ENCODE measurements around the gene NBEA.

NBEA gene

DNA sequence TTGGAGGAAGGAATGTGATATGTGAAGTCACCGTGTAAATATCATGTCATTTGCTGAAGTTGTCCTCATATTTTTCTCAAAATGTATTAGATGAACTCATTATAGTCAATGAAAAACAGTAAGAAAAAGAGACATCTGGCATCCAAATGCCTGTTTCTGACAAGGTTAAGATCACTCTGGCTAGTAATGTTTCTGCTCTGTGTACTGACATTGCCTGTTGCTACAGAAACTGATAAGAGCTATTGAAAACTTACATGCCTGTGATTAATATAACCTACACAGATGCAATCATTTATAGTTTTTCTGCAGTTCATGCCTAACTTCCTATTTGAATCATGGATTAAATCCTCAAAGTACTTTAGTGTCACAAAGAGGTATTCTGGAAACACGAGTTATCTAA lies 249.8 kb downstream of the NBEA start:
- no peak for DNase-seq

DNA sequence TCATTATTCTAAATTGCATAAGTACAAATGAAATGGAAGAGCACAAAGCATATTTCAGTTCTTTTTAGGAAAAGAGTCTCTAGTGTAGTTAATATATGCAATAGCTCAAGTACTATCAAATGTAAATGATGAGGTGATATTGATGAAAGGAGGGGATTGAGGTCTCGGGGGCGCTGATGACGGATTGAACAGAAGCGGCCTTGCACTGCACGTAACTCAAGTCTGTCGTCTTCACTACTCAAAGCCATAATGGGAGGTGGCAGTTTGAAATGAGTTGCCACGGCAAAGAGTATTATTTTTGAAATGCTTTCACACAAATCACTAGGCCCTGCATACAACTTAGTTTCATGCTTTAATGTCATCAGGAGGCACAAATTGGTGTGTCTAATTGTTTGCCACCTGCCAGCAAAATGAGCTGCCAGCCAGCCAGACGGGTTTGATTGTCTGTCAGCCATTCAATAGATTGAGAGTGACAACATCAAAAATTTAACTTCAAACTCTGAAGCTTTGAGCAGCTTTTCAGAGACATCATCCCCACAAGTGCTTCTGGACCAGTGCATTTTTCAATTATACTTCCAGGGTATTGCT lies 256.6 kb downstream of the NBEA start:
- DNase-seq: no peak

DNA sequence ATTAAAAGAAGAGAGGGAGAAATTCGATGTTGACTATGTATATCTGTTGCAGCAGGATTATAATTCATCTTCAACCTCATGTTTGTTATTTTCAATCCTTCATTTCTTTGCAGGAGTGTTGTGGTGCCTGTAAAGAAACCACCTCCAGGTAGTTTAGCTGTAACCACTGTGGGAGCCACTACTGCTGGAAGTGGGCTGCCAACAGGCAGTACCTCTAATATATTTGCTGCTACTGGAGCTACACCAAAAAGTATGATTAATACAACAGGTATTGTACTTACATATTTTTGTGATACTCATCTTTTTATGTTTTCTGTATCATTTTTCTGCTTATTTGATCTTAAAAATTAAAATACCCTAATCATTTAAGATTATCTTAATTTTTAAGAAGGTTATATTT lies 266.5 kb downstream of the NBEA start:
- no peak for DNase-seq

DNA sequence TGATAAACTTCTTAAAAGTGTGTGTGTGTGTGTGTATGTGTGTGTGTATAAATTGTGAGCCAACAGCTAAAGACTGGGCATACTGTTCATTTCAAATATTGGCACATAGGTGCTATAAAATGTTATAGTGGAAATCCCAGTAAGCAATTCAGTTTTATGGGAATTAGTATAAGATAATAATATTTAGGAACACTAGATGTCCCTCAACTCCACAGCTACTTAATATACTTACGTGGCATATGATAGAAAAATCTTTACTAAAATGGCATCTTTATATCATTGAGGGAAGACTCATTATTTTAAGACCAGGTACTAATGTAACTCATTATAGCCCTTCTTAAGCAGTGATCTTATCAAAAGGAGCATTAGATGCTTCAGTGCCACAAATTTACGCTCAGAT lies 268.2 kb downstream of the NBEA start:
- no peak for DNase-seq

DNA sequence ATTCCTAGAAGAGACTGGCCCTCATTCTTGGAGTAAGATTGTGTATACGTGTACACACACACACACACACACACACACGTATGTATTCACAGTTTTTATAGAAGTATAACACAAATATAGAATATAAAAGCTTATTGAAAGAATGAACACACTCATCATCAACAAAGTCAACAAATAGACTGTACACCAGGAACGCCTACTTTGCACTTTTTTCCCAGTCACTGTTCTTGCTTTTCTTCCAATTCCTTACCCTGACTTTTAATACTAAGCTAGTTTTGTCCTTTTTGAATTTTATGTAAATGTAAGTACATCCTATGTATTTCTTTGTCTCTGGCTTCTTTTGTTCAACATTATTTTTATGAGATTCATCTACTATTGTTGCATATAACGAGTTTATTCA lies 269.9 kb downstream of the NBEA start:
- no peak for DNase-seq

DNA sequence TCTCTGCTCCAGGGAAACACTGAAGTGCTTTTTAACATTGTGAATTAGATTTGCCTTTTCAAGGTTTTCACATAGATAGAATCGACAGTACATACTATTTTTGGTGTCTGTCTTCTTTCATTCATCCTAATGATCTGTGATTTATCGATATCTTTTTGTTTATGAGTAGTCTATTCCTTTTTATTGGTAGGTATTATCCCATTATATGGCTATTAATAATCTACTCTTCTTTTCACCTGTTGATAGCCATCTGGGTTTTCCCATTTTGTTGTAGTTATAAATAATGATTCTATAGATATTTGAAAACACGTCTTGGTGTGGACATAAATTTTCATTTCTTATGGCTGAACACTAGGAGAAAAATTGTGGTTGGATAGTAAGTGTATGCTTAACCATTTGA lies 271.8 kb downstream of the NBEA start:
- no peak for DNase-seq

DNA sequence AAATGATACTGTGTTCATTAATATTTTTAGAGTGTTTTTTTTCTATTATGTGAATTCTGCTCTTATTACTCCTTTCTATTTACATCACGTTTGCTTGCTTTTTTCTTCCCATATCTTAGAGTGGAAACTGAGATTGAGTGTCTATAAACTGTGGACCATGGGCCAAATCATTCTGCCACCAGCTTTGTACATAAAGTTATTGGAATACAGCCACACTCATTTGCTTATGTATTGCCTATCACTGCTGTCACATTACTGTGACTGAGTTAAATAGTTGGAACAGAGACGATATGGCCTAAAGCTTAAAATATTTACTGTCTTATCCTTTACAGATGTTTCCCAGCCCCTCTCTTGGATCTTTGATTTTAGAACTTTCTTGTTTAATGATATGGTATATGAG lies 274.1 kb downstream of the NBEA start:
- DNase-seq: no peak

DNA sequence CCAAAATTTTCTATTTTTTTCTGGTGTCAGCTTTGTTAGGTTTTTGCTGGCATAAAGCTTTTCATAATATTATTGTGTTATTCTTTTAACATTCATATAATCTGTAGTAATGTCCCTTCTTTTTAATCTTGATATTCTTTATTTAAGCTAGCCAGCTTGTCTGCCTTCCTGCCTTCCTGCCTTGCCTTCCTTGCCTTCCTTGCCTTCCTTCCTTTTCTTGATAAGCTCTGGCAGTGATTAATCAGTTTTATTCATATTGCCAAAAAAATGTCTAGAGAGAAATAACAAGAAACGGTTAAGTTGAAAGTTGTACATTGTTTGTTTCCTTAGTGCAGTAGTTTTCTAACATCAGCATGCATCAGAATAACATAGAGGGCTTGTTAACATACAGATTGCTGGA lies 277.0 kb downstream of the NBEA start:
- no peak for DNase-seq

DNA sequence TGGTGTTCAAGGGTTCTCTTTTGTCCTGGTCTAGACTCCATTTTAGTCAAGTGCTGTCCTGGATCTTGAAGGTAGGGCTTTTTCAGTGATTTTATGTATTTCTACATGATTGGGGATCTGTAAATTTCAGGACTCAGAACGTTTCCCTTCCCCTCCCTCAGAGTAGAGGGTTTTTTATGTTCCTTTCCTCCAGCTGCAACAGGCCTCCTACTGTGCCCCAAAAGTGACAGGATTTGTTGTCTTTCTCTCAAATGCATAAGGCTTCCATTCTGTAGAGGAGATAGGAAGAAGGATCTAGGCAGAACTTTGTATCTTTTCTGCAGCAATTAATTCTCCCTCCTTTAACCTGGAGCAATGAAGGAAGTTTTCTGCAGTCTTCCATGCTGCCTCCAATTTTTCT lies 283.1 kb downstream of the NBEA start:
- no peak for DNase-seq

DNA sequence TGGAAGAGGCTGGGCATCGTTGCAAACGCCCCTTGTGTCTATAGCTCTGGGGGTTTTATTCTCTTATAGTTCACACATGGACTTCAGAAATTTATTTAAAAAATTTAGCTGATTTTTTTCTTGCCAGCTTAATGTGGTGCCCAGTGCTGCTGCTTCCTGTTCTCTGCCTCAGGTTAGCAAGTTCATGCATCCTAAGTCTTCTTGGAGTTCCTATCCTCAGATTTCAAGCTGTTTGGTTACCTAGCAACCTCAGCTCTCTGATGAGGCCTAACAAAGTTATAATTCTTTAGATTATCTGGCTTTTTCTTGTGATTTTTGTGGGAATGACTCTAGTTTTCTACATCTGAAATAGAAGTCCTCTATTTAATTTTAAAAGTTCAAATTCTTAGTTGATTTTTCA lies 283.5 kb downstream of the NBEA start:
- DNase-seq: no peak

DNA sequence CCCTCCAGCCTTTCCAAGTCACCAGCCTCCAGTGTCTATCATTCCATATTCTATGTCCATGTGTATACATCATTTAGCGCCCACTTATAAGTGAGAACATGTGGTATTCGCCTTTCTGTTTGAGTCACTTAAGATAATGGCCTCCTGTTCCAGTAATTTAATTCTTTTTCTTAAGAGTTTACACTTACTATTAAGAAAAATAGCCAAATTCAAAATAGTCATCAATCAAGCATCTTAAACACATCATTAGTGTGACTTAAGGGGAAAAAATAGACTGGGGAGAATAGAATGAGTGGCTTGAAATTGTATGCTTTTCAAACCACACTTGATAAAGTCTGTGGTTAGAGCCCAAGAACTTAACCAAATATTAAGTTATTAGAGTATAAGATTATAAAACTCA lies 286.5 kb downstream of the NBEA start:
- DNase-seq: no peak

DNA sequence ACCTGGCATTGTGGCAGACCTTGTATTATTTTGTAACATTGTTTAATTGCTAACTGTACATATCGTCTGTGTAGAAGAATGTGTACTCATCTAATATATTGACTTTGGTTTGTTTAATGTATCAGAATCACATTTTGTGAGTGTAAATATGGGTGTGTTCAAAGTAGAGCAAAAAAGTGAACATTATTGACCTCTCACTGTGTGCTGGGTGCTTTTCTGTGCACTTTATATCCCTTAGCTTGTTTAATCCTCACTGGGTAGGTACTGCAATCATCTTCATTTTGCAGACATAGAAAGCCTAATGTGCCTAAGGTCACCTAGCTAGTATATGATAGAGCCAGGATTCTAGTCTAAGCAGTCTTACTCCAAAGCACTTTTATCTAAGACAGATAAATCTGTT lies 289.4 kb downstream of the NBEA start:
- DNase-seq: no peak

DNA sequence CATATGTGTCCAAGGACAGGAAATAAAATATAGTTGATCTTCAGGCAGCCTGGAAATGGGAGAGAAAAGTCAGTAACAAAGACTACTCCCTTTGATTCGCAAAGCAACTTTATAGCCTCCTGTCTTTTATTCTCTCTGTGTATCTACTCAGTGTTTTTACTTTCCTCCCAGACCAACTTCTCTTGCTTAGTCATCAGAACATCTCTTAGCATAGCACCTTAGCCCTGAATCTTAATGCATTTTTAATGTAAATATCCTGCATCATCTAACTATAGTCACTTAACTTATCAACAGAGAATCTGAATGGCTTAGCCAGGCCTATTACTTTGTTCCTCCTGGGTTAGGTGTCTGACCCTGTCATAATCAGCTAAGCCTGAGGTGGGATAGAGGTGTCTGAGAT lies 296.2 kb downstream of the NBEA start:
- DNase-seq: no peak

DNA sequence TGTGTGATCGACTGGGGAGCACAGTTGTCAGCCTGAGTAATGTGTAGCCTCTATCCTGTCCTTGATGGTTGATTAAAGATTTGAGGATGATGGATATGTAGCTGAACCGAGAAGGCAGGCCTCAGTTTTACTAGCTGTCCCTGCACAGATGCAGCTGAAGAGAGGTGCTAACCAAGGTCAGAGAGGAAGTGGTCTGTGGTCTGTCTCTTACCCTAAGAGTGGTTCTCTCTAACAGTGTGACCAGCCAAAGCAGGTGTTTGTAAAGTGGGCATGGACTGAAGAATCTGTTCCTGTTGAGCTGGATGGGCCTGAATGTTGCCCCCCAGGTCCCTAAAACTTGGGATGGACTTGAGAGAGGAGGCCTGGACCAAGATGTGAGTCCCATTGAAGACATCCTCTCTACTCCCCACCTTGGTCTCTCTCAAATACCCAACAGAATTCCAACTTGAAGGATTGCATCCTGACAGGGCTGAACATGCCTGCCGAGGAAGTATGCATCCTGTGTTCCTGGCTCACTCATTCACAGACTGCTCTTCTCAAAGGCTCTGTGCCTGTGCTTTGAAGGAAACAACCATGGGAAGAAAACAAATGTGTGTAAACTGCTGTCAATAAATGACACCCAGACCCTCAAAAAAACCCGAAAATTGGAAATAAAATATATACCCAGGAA lies 310.6 kb downstream of the NBEA start:
- DNase-seq: no peak

DNA sequence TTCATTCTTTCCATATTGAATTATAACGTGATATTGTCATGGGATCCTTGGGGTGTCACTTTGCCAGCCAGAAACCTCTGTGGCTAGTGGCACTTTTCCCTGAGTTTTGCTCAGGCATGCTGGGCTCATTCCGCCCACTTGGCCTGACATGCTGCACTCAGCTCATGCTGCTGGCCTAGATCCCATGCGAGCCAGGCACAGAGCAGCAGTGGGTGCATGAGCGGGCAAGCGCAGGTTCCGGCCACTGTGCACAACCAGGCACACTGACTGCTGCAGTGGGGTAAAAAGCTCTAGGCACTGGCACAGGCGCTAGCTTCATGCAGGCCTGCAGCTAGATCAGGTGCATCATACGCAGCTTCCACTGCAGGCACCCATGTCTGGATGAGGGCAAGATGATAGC lies 313.2 kb downstream of the NBEA start:
- DNase-seq: no peak

DNA sequence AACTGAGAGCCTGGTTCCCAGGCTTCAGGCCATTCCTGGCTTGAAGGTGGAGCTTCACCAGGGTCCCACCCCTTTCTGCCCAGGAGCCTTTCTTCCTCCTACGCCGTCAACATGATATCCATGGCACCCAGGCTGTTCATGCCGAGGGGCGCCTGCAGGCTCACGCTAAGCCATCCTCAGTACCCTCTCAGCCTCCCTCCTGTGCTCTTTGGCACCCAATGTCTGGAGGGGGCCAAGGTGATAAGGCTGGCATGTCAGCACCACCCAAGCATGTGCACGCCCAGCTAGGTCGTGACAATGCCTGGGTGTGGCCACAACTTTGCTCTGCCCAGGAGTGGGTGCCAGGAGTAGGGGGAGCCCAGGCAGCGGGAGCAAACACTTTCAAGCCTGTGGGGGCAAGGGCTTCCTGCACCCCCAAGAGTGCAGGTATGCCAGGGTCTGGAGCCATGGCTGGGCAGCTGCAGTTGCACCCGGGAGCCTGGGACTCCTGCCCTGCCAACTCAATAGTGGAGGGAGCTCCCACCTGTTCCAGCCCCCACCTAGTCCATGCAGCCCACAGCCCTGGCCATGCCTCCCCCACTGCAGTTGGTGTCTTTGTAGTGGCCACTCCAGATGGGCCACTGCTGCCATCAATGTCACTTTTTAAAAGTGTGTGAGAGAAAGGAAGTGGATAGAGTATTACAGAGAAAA lies 314.5 kb downstream of the NBEA start:
- no peak for DNase-seq

DNA sequence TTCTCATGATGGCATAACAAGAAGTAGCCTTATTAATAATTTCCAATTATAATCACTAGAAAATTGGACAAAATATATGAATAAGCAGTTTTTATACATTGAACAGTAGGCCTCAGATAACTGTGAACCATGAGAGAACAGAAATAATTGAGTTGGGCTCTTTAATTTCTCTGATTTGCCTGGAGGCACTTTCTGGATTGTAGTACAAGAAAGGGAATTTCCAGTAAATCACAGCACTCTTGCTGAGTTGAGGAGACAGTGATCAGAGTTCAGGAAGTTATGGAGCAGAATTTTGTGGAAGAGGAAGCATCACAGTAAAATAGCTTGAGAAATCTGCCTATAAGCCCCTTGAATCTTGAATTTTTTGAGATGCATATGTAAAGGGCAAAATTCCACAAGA lies 318.2 kb downstream of the NBEA start:
- no peak for DNase-seq

DNA sequence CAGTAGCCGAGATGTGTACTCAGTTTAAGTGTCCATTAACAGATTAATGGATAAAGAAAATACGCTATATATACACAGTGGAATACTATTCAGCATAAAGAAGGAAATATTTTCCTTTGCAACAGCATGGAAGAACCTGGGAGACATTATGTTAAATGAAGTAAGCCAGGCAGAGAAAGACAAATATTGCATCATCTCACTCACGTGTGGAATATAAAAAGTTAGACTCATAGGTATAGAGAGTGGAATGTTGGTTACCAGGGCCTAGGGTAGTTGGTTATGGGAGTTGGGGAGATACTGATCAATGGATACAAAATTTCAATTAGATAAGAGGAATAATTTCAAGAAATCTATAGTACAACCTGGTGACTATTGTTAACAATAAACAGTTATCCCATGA lies 324.3 kb downstream of the NBEA start:
- DNase-seq: no peak

DNA sequence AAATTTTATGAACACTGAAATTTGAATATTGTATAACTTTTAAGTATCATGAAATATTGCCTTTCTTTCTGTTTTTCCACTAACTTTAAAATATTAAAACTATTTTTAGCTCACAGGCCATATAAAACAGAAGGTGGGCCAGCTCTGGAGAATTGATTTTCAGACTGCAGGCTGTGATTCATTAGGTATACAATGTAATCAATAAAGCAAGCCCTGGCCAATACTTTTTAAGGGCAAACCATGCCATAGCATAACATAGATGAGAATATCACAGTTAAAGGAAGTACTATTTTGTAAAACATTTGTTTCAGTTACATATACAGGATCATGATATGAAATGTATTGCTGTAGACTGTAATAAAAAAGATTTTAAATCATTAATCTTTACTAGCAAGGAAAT lies 336.8 kb downstream of the NBEA start:
- DNase-seq: no peak

DNA sequence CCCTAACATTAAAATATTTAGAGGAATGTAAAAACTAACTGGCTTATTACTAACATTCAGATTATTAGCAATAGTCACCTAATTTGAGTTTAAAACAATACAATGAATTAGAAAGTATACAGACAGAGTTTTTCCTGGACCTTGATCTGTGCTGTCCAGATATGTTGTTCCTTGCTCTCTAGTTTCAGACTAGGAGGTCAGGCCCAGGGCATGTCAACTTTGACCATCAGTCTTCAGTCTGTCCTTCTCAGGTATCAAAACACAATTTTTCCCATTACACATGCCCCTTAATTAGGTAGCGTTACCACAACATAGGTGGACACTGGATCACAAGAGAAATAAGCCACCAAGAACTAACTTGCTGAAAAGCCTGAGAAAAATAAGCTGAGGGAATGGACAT lies 337.4 kb downstream of the NBEA start:
- DNase-seq: no peak

DNA sequence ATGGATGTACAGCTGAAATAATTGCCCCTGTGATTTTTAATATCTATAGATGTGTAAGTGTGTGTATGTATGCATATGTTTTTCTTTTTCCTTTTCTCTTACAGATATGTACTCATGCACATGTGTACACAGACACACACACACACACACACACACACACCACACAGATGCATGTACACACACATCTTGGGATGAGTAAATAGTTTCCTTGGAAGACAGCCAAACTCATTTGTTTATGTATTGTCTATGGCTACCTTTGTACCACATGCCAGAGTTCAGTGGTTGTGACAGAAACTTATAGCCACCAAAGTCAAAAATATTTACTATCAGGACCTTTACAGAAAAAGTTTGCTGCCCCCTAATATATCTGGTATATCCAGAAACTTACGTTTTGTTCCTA lies 341.8 kb downstream of the NBEA start:
- no peak for DNase-seq

DNA sequence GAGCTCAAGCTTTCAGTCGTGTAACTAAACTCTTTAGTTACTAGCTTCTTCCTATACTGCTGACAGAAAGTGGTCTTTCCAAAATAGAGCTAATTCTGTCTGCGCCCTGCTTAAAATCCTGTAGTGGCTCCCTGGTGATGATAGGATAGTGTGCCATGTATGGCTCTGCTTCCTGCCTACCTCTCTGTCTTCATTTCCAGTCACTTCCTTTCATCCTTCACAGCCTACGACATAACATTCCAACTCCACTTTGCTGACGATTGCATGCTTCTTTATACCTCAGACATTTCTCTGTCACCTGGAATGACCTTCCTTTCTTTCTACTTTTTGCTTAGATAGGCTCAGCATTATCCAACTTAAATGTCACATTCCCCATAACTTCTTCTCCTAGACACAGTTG lies 343.6 kb downstream of the NBEA start:
- DNase-seq: no peak

DNA sequence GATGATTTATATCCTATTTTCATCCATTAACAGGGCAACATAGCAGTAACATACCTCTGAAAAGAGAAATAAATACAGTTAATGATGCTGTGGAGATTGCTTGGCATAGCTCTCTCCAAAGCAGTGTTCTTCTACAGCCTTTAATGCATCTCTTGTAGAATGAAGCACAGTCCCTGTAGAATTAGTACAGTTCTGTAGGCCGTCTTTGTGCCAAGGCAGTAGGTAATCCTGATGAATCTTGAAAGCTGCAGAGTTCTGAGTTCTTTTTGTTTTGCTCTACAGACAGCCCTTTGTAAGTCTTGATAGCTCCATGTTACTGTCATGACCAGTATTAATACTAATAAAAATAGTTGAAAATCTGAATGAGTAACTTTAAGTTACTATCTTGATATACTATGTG lies 350.3 kb downstream of the NBEA start:
- no peak for DNase-seq

DNA sequence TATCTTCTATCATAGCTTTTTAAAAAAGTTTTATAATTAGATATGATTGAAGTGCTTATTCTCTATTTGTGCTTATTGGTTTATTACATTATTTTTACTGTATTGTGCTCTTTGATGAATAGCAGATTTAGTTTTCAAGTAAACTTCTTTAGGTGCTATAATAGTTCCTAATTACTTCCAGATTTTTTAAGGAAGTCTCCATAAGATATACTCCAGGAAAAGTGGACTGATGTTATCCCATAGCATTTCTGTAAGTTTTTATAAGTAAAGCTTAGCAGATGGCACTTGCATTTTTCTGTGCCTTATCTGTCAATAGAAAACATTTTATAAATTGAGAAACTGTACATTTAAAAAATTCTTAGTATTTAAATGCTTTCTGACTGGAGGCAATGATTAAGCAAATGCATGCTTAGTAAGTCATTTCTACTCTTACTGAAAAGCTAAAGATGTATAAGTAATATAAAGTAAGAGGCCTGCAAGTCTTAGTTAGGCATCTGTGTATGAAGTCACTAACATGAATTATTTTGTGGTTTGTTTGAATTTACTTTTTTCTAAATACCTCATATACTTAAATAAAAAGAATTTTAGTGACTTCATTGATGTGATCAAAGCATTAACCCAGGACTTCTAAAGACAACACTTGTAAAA lies 351.6 kb downstream of the NBEA start:
- no peak for DNase-seq

Data from SIG-M5 (cell line).